ENCODE results near the gene ARMC12.

The ARMC12 gene

GRCh38 chr6:35771343-35771627 is 34.5 kb downstream of the ARMC12 start:
- TF ChIP-seq CTCF (IDR thresholded peaks at IDR 0.05; ENCODE audit: low read length): no peak
- no peak for TF ChIP-seq EZH2 (IDR thresholded peaks at IDR 0.05; ENCODE audit: borderline replicate concordance, low read length)
- Histone ChIP-seq H3F3A (ENCODE audit: insufficient read depth, low read length) (no peaks in the 10 kb centered on the region), H3K9me2 (ENCODE audit: low read depth, low read length) (no peaks in the 10 kb centered on the region), H3K36me3 (ENCODE audit: insufficient read depth, low read length) (no peaks in the 10 kb centered on the region), H2AFZ (ENCODE audit: low read length) (no peak overlapping the region), H3K79me2 (ENCODE audit: insufficient read depth, low read length) (no peaks in the 10 kb centered on the region), H3K9ac (ENCODE audit: low read length) (no peak overlapping the region), H3K27me3 (ENCODE audit: insufficient read depth, low read length) (no peaks in the 10 kb centered on the region), H3K4me1 (ENCODE audit: insufficient read depth, low read length, severe bottlenecking) (peaks cover 11% of the 10 kb centered on the region), H3K9me3 (ENCODE audit: low read length) (no peaks in the 10 kb centered on the region), H3K27ac (ENCODE audit: low read depth, low read length, poor library complexity, severe bottlenecking) (no peak overlapping the region), H3K4me3 (ENCODE audit: low read depth, low read length, poor library complexity, severe bottlenecking) (no peak overlapping the region), H4K20me1 (ENCODE audit: insufficient read depth, low read length) (no peaks in the 10 kb centered on the region), H3K4me2 (ENCODE audit: low read length) (no peak overlapping the region)

GRCh38 chr6:35774116-35774794 is 37.4 kb downstream of the ARMC12 start:
- H3K4me2 ChIP-seq (ENCODE audit: low read length): no peak overlapping the region
- no peaks in the 10 kb centered on the region for H3K36me3 ChIP-seq (ENCODE audit: insufficient read depth, low read length)
- H3F3A ChIP-seq (ENCODE audit: insufficient read depth, low read length): no peaks in the 10 kb centered on the region
- H4K20me1 ChIP-seq (ENCODE audit: insufficient read depth, low read length): no peaks in the 10 kb centered on the region
- H3K27ac ChIP-seq (ENCODE audit: low read depth, low read length, poor library complexity, severe bottlenecking): no peak overlapping the region
- TF ChIP-seq CTCF (IDR thresholded peaks at IDR 0.05; ENCODE audit: low read length) (no peak), EZH2 (IDR thresholded peaks at IDR 0.05; ENCODE audit: borderline replicate concordance, low read length) (no peak)
- no peaks in the 10 kb centered on the region for H3K9me3 ChIP-seq (ENCODE audit: low read length)
- peaks cover 18% of the 10 kb centered on the region for H3K4me1 ChIP-seq (ENCODE audit: insufficient read depth, low read length, severe bottlenecking)
- H3K9me2 ChIP-seq (ENCODE audit: low read depth, low read length): no peaks in the 10 kb centered on the region
- H3K79me2 ChIP-seq (ENCODE audit: insufficient read depth, low read length): no peaks in the 10 kb centered on the region
- no peaks in the 10 kb centered on the region for H3K27me3 ChIP-seq (ENCODE audit: insufficient read depth, low read length)
- H3K4me3 ChIP-seq (ENCODE audit: low read depth, low read length, poor library complexity, severe bottlenecking): no peak overlapping the region
- no peak overlapping the region for H2AFZ ChIP-seq (ENCODE audit: low read length)
- H3K9ac ChIP-seq (ENCODE audit: low read length): no peak overlapping the region

- H3K9me3 ChIP-seq (ENCODE audit: low read length): no peaks in the 10 kb centered on the region
- H3K27ac ChIP-seq (ENCODE audit: low read depth, low read length, poor library complexity, severe bottlenecking): no peak overlapping the region
- H3F3A ChIP-seq (ENCODE audit: insufficient read depth, low read length): no peaks in the 10 kb centered on the region
- no peaks in the 10 kb centered on the region for H3K27me3 ChIP-seq (ENCODE audit: insufficient read depth, low read length)
- no peaks in the 10 kb centered on the region for H3K36me3 ChIP-seq (ENCODE audit: insufficient read depth, low read length)
- peaks cover 18% of the 10 kb centered on the region for H3K4me1 ChIP-seq (ENCODE audit: insufficient read depth, low read length, severe bottlenecking)
- H3K9me2 ChIP-seq (ENCODE audit: low read depth, low read length): no peaks in the 10 kb centered on the region
- H3K4me2 ChIP-seq (ENCODE audit: low read length): no peak overlapping the region
- H2AFZ ChIP-seq (ENCODE audit: low read length): no peak overlapping the region
- H4K20me1 ChIP-seq (ENCODE audit: insufficient read depth, low read length): no peaks in the 10 kb centered on the region
- H3K9ac ChIP-seq (ENCODE audit: low read length): no peak overlapping the region
- H3K4me3 ChIP-seq (ENCODE audit: low read depth, low read length, poor library complexity, severe bottlenecking): no peak overlapping the region
- TF ChIP-seq EZH2 (IDR thresholded peaks at IDR 0.05; ENCODE audit: borderline replicate concordance, low read length): no peak
- no peak for TF ChIP-seq CTCF (IDR thresholded peaks at IDR 0.05; ENCODE audit: low read length)
- no peaks in the 10 kb centered on the region for H3K79me2 ChIP-seq (ENCODE audit: insufficient read depth, low read length)
Observed at GRCh38 chr6:35775031-35775430, 38.2 kb downstream of the ARMC12 start.
